ENCODE measurements around the gene GABBR2. TPM values are rescaled to one million over a fixed set of nuclear protein-coding genes. Genes with fewer than 3 reads are reported as not detected.

Gene GABBR2
- total and polyA plus RNA-seq, 2 of the 8 experiments (the other 6 are each of a cell fraction or from before 2014, with no cell fraction given) = 0.50 to 1.2 TPM

DNA sequence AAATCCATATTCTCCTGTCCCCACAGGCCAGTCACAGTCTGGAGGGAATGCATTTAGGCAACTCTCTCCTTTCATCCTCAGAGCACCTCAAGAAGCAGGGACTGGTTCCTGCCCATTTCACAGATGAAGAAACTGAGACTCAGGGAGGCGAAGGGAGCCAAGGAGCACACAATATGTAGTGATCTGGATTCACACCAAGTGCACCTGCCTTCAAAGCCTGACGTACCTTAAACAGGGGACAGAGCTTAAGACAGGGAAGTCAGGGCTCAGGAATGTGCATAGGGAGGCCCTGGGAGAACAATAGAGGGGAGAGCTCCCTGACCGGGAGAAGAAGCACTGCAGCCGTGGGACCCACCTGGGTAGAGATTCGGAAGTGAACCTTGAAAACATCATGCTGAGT, 83.0 kb downstream of the GABBR2 start:
- Histone ChIP-seq H4K20me1 (replicated peaks in 1 of 2; ENCODE audit: control insufficient read depth in 1 of 2, insufficient read depth in 2 of 2, low read length in 2 of 2) (no peaks in the 10 kb centered on the region), H2AK5ac (ENCODE audit: low read depth, low read length) (no peak overlapping the region), H3K27me3 (replicated peaks in 1 of 4; ENCODE audit: control insufficient read depth in 3 of 4, extremely low read depth in 1 of 4, insufficient read depth in 3 of 4, low read length in 3 of 4) (0 out of 7 replicates have a peak, but pooled peaks cover 0 to 2% (median 0%) of the 10 kb centered on the region in 4 experiments), H3K79me1 (ENCODE audit: low read depth, low read length) (no peaks in the 10 kb centered on the region), H2BK12ac (ENCODE audit: low read depth, low read length) (no peak overlapping the region), H2BK120ac (replicated peaks; ENCODE audit: low read depth, low read length) (no peak overlapping the region), H3K4me2 (ENCODE audit: insufficient read depth in 1 of 2, low read depth in 2 of 2, low read length in 2 of 2) (no peak overlapping the region), H3K23ac (ENCODE audit: insufficient read length) (no peak overlapping the region), H4K91ac (replicated peaks; ENCODE audit: insufficient read length, low read length) (no peak overlapping the region), H3K79me2 (ENCODE audit: control insufficient read depth in 1 of 2, insufficient read depth in 2 of 2, low read length in 2 of 2) (no peaks in the 10 kb centered on the region), H3K4ac (replicated peaks; ENCODE audit: insufficient read length, low read depth, low read length) (no peak overlapping the region), H3K9ac (replicated peaks in 1 of 4; ENCODE audit: extremely low read depth in 1 of 4, low read depth in 3 of 4, low read length in 3 of 4) (no peak overlapping the region), H3K56ac (replicated peaks; ENCODE audit: insufficient read length, low read depth, low read length) (no peak overlapping the region), H2BK20ac (ENCODE audit: low read length) (no peak overlapping the region), H2BK15ac (ENCODE audit: low read length) (no peak overlapping the region), H2AFZ (ENCODE audit: low read length) (no peak overlapping the region), H4K5ac (ENCODE audit: insufficient read length, low read depth, low read length) (no peak overlapping the region), H3K36me3 (ENCODE audit: control insufficient read depth in 2 of 4, insufficient read depth in 4 of 4, low read length in 3 of 4) (no peaks in the 10 kb centered on the region), H4K8ac (ENCODE audit: extremely low read depth, insufficient read depth, low read length) (no peak overlapping the region), H3K23me2 (ENCODE audit: low read depth, low read length) (no peaks in the 10 kb centered on the region), H3K14ac (ENCODE audit: insufficient read length) (no peak overlapping the region), H3K4me3 (ENCODE audit: extremely low read depth in 1 of 4, insufficient read depth in 2 of 4, low read depth in 3 of 4, low read length in 4 of 4) (no peak overlapping the region), H2BK5ac (ENCODE audit: low read depth, low read length) (no peak overlapping the region), H3K27ac (ENCODE audit: low read depth, low read length) (no peak overlapping the region), H3K9me3 (ENCODE audit: insufficient read depth in 2 of 2, low read depth in 1 of 2, low read length in 1 of 2) (no peaks in the 10 kb centered on the region), H3K18ac (ENCODE audit: extremely low read depth, low read length) (no peak overlapping the region), H3K4me1 (replicated peaks in 1 of 4; ENCODE audit: control insufficient read depth in 3 of 4, insufficient read depth in 4 of 4, low read length in 3 of 4) (no peaks in the 10 kb centered on the region; a peak in 2 of 7 replicates)
- ChIA-PET CTCF (ENCODE audit: partially characterized antibody) (interaction anchor here (1.0 to 4.9 kb wide), 3 partner anchors 17 to 310 kb away, joined by 3 to 23 read pairs (median 3); no protein-coding TSS in a partner anchor), POLR2A (ENCODE audit: partially characterized antibody) (no interaction called here)
- DNase-seq (ENCODE audit: low read depth in 1 of 2, low spot score in 2 of 2) (peak in 1 of 2 experiments; percentile 21), FAIRE-seq (peak; percentile 7)
- 61% methylated on average over 5 of the region's 5 CpGs; no CpG with 5 or more reads in 1 of the 2 experiments for WGBS, 2 experiments (ENCODE audit: extremely low coverage in 1 of 2, insufficient coverage in 1 of 2, insufficient read length in 1 of 2, insufficient replicate concordance in 2 of 2, low coverage in 1 of 2, low lambda C conversion rate in 2 of 2, missing lambda C conversion rate in 1 of 2)
- no peak for TF ChIP-seq CTBP2 (IDR thresholded peaks at IDR 0.05; ENCODE audit: borderline replicate concordance, insufficient read depth, insufficient read length, low read length)
- TF ChIP-seq ATF2 (IDR thresholded peaks at IDR 0.05; ENCODE audit: low read length) = no peak
- TF ChIP-seq ASH2L (IDR thresholded peaks at IDR 0.05; ENCODE audit: low read length) = no peak
- TF ChIP-seq NANOG (IDR thresholded peaks at IDR 0.05; ENCODE audit: insufficient read depth, low read depth, low read length, poor library complexity, severe bottlenecking) = peak; percentile 22
- TF ChIP-seq HDAC2 (IDR thresholded peaks at IDR 0.05; ENCODE audit: borderline replicate concordance in 1 of 2, low read depth in 2 of 2, low read length in 2 of 2) = peak in 1 of 2 experiments; percentile 91; a peak in 1 of 4 replicates
- no peak for TF ChIP-seq POU5F1 (IDR thresholded peaks at IDR 0.05; ENCODE audit: low read depth, low read length)
- TF ChIP-seq KDM1A (IDR thresholded peaks at IDR 0.05; ENCODE audit: borderline replicate concordance, low read length) = peak; percentile 97
- TF ChIP-seq RXRA (IDR thresholded peaks at IDR 0.05; ENCODE audit: insufficient read depth, low read depth, low read length) = no peak
- TF ChIP-seq BACH1 (IDR thresholded peaks at IDR 0.05; ENCODE audit: low read length) = no peak

Data from H1 (cell line).